ENCODE data around the gene HAX1. TPM values are rescaled to one million over a fixed set of nuclear protein-coding genes. Genes with fewer than 3 reads are reported as not detected.
"Not testable (repeated sequence)": the region's sequence is repeated elsewhere in the genome, so short reads cannot be mapped to it uniquely, and the experiment has no call there.

HAX1 gene
- total and polyA plus RNA-seq, 2 experiments from 2014 or later = 80.0 to 104 TPM

DNA sequence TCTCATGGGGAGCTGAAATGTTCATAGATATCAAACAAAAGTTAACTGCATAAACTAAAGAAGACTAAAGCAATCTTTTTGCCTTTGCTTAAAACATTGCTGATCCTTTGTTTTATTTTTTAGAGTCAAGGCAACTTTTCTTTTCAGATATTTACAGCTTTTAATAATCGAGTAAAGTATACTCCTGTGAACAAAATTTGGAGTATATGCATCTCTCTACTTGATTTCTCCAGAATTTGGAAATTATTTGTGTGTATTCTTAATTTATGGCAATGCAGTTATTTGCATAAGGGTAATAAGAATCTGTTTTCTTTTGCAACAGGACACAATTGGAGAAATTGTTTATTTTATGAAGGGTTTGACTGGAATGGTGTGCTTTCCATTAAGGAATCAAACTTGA lies 44.3 kb downstream of the HAX1 start:
- no peak for TF ChIP-seq EZH2phosphoT487 (IDR thresholded peaks at IDR 0.05; ENCODE audit: low read depth, severe bottlenecking, unreplicated experiment)
- H3K27ac ChIP-seq = no peak overlapping the region
- peaks cover 3% of the 10 kb centered on the region for H3K9me2 ChIP-seq (replicated peaks; ENCODE audit: insufficient read depth)
- no peaks in the 10 kb centered on the region for H4K20me1 ChIP-seq (ENCODE audit: insufficient read depth, poor library complexity, severe bottlenecking)
- H2AFZ ChIP-seq = no peak overlapping the region
- H3K4me2 ChIP-seq = no peak overlapping the region
- no peaks in the 10 kb centered on the region for H3K79me2 ChIP-seq
- peaks cover 3% of the 10 kb centered on the region for H3K4me1 ChIP-seq (ENCODE audit: insufficient read depth)
- no peak overlapping the region for H3K4me3 ChIP-seq
- H3K36me3 ChIP-seq (replicated peaks; ENCODE audit: insufficient read depth, low read depth) = no peaks in the 10 kb centered on the region
- H3K27me3 ChIP-seq = no peaks in the 10 kb centered on the region
- 94% methylated on average over 1 of the region's 1 CpG for whole genome bisulfite sequencing (ENCODE audit: low lambda C conversion rate, missing lambda C conversion rate)
- no peak for DNase-seq (ENCODE audit: low spot score)
- H3K9me3 ChIP-seq (ENCODE audit: low read depth) = no peaks in the 10 kb centered on the region

- TF ChIP-seq EZH2phosphoT487 (IDR thresholded peaks at IDR 0.05; ENCODE audit: low read depth, severe bottlenecking, unreplicated experiment) (no peak), EZH2 (IDR thresholded peaks at IDR 0.05; ENCODE audit: borderline replicate concordance) (no peak)
- TF ChIP-seq, protein P1, sequence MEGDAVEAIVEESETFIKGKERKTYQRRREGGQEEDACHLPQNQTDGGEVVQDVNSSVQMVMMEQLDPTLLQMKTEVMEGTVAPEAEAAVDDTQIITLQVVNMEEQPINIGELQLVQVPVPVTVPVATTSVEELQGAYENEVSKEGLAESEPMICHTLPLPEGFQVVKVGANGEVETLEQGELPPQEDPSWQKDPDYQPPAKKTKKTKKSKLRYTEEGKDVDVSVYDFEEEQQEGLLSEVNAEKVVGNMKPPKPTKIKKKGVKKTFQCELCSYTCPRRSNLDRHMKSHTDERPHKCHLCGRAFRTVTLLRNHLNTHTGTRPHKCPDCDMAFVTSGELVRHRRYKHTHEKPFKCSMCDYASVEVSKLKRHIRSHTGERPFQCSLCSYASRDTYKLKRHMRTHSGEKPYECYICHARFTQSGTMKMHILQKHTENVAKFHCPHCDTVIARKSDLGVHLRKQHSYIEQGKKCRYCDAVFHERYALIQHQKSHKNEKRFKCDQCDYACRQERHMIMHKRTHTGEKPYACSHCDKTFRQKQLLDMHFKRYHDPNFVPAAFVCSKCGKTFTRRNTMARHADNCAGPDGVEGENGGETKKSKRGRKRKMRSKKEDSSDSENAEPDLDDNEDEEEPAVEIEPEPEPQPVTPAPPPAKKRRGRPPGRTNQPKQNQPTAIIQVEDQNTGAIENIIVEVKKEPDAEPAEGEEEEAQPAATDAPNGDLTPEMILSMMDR (IDR thresholded peaks at IDR 0.05; ENCODE audit: poor library complexity) = no peak
- H3K27me3 ChIP-seq = no peaks in the 10 kb centered on the region
These were observed 46.0 kb downstream of the HAX1 start for GRCh38 chr1:154318386-154318785.

GRCh38 chr1:154320882-154321608 lies 48.6 kb downstream of the HAX1 start, which contains the start of gene AQP10:
Gene AQP10, plus strand, starts transcription at chr1:154321093. Its CDS starts 63 bp downstream, at chr1:154321156.
- no peaks in the 10 kb centered on the region for H3K9me2 ChIP-seq (replicated peaks; ENCODE audit: insufficient read depth)
- H2AFZ ChIP-seq = no peak within 1 kb of the TSS
- peak; percentile 84 for DNase-seq (ENCODE audit: low spot score)
- no peaks in the 10 kb centered on the region for H4K20me1 ChIP-seq (ENCODE audit: insufficient read depth, poor library complexity, severe bottlenecking)
- peak within 1 kb of the TSS; percentile 83 for H3K27ac ChIP-seq
- H3K4me3 ChIP-seq = no peak within 1 kb of the TSS
- no peak for TF ChIP-seq EZH2phosphoT487 (IDR thresholded peaks at IDR 0.05; ENCODE audit: low read depth, severe bottlenecking, unreplicated experiment)
- TF ChIP-seq, protein P1 (IDR thresholded peaks at IDR 0.05; ENCODE audit: poor library complexity) = no peak
- no peak for TF ChIP-seq EZH2 (IDR thresholded peaks at IDR 0.05; ENCODE audit: borderline replicate concordance)
- peak within 1 kb of the TSS; percentile 34 for H3K4me2 ChIP-seq
- H3K4me1 ChIP-seq (ENCODE audit: insufficient read depth) = peaks cover 3% of the 10 kb centered on the region
- WGBS (ENCODE audit: low lambda C conversion rate, missing lambda C conversion rate) = 5% methylated on average over 9 of the region's 9 CpGs
- H3K79me2 ChIP-seq = no peaks in the 10 kb centered on the region
- H3K36me3 ChIP-seq (replicated peaks; ENCODE audit: insufficient read depth, low read depth) = no peaks in the 10 kb centered on the region
- no peaks in the 10 kb centered on the region for H3K9me3 ChIP-seq (ENCODE audit: low read depth)
- no peaks in the 10 kb centered on the region for H3K27me3 ChIP-seq

More at GRCh38 chr1:154318386-154318785, 46.0 kb downstream of the HAX1 start:
- no peak overlapping the region for H3K4me2 ChIP-seq
- H4K20me1 ChIP-seq (ENCODE audit: insufficient read depth, poor library complexity, severe bottlenecking) = no peaks in the 10 kb centered on the region
- DNase-seq (ENCODE audit: low spot score) = no peak
- H3K4me1 ChIP-seq (ENCODE audit: insufficient read depth) = peaks cover 3% of the 10 kb centered on the region
- 94% methylated on average over 4 of the region's 4 CpGs for WGBS (ENCODE audit: low lambda C conversion rate, missing lambda C conversion rate)
- no peak overlapping the region for H2AFZ ChIP-seq
- no peak overlapping the region for H3K4me3 ChIP-seq
- no peak overlapping the region for H3K27ac ChIP-seq
- H3K9me3 ChIP-seq (ENCODE audit: low read depth) = no peaks in the 10 kb centered on the region
- peaks cover 3% of the 10 kb centered on the region for H3K9me2 ChIP-seq (replicated peaks; ENCODE audit: insufficient read depth)
- no peaks in the 10 kb centered on the region for H3K79me2 ChIP-seq
- H3K36me3 ChIP-seq (replicated peaks; ENCODE audit: insufficient read depth, low read depth) = no peaks in the 10 kb centered on the region

DNA sequence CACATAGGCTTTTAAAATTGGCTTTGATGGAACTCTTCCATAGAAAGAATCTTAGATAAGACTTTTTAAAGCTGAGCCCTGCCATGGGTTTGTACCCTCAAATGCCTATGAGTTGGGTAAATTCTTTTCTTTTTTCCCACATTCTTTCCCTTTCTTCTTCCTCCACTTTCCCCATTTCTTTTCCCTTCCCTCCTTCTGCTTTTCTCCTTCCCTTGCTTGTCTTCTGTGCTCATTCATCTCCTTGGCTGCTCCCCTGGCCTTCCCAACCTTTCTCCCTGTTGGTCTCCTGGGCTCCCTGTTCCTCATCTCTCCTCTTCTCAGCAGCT lies 49.1 kb downstream of the HAX1 start:
- DNase-seq (ENCODE audit: low spot score); H3K4me2 ChIP-seq; H3K27me3 ChIP-seq; H3K4me1 ChIP-seq (ENCODE audit: insufficient read depth); H3K4me3 ChIP-seq; H3K9me2 ChIP-seq (replicated peaks; ENCODE audit: insufficient read depth); H2AFZ ChIP-seq; H3K36me3 ChIP-seq (replicated peaks; ENCODE audit: insufficient read depth, low read depth); H3K79me2 ChIP-seq; H4K20me1 ChIP-seq (ENCODE audit: insufficient read depth, poor library complexity, severe bottlenecking); H3K9me3 ChIP-seq (ENCODE audit: low read depth): not testable (repeated sequence)
- peak overlapping the region; percentile 77 for H3K27ac ChIP-seq
